Measurements from ENCODE around the gene TRAPPC1.

DNA sequence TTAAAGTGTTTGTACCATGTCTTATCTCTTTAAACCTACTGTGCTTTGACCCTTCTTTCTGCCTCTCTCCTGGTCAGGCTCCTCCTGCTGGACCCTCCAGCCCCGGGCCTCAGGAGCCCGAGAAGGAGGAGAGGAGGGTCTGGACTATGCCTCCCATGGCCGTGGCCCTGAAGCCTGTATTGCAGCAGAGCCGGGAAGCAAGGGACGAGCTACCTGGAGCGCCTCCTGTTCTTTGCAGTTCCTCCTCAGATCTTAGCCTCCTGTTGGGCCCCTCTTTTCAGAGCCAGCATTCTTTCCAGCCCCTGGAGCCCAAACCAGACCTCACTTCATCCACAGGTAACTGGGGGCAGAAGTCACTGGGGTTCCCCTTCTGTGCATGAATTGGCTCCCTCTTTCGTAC is 13.9 kb upstream of the TRAPPC1 start:
- no peak for TF ChIP-seq CTCF (IDR thresholded peaks at IDR 0.05)
- no peak for TF ChIP-seq POLR2A (IDR thresholded peaks at IDR 0.05)

Data from sigmoid colon (tissue), 3 donors.